ENCODE results near the gene INPP5E.
A peak's percentile ranks its signal among the peaks of the same experiment; 100 is the strongest.
"Not testable (repeated sequence)": the region's sequence is repeated elsewhere in the genome, so short reads cannot be mapped to it uniquely, and the experiment has no call there.

The INPP5E gene

GRCh38 chr9:136429075-136429628 is 10.5 kb downstream of the INPP5E start:
- no peak for DNase-seq (ENCODE audit: low read depth in 2 of 2)

- no peak for DNase-seq (ENCODE audit: low read depth in 2 of 2)
Observed at GRCh38 chr9:136426787-136427186, 12.9 kb downstream of the INPP5E start.

GRCh38 chr9:136425367-136425766 is 14.3 kb downstream of the INPP5E start:
- DNase-seq (ENCODE audit: low read depth in 2 of 2) = not testable (repeated sequence)

GRCh38 chr9:136424750-136425362 is 14.8 kb downstream of the INPP5E start:
- DNase-seq (ENCODE audit: low read depth in 2 of 2) = no peak

GRCh38 chr9:136423432-136424146 is 16.1 kb downstream of the INPP5E start:
- no peak for DNase-seq (ENCODE audit: low read depth in 2 of 2)

- DNase-seq (ENCODE audit: low read depth in 2 of 2) = no peak
Observed at GRCh38 chr9:136422876-136423275, 16.8 kb downstream of the INPP5E start.

- DNase-seq (ENCODE audit: low read depth in 2 of 2) = no peak
Observed at GRCh38 chr9:136421791-136422190, 17.9 kb downstream of the INPP5E start.

GRCh38 chr9:136419092-136419420 is 20.6 kb downstream of the INPP5E start:
- no peak for DNase-seq (ENCODE audit: low read depth in 2 of 2)

- DNase-seq (ENCODE audit: low read depth in 2 of 2) = no peak
Observed at GRCh38 chr9:136418182-136419091, 21.2 kb downstream of the INPP5E start.

- DNase-seq (ENCODE audit: low read depth in 2 of 2) = no peak
Observed at GRCh38 chr9:136416914-136417313, 22.7 kb downstream of the INPP5E start.

- DNase-seq (ENCODE audit: low read depth in 2 of 2) = no peak
Observed at GRCh38 chr9:136416427-136416826, 23.2 kb downstream of the INPP5E start.

GRCh38 chr9:136412962-136413361 is 26.7 kb downstream of the INPP5E start:
- no peak for DNase-seq (ENCODE audit: low read depth in 2 of 2)

GRCh38 chr9:136411378-136411777 is 28.3 kb downstream of the INPP5E start:
- no peak for DNase-seq (ENCODE audit: low read depth in 2 of 2)

- DNase-seq (ENCODE audit: low read depth in 2 of 2) = peak; percentile 93
Observed at GRCh38 chr9:136410500-136411287, 29.0 kb downstream of the INPP5E start, which contains the start of the genes ENTR1 and PMPCA. Gene ENTR1 (minus strand): TSS chr9:136410614. CDS start chr9:136410397, 217 bp downstream. Gene PMPCA (plus strand): TSS chr9:136410658. CDS start chr9:136410669, 11 bp downstream.

GRCh38 chr9:136409557-136410455 is 29.8 kb downstream of the INPP5E start:
- no peak for DNase-seq (ENCODE audit: low read depth in 2 of 2)

- no peak for DNase-seq (ENCODE audit: low read depth in 2 of 2)
Observed at GRCh38 chr9:136407911-136408310, 31.7 kb downstream of the INPP5E start.

- not testable (repeated sequence) for DNase-seq (ENCODE audit: low read depth in 2 of 2)
Observed at GRCh38 chr9:136407061-136407460, 32.6 kb downstream of the INPP5E start.

- DNase-seq (ENCODE audit: low read depth in 2 of 2) = not testable (repeated sequence)
Observed at GRCh38 chr9:136405904-136406303, 33.7 kb downstream of the INPP5E start.

- no peak for DNase-seq (ENCODE audit: low read depth in 2 of 2)
Observed at GRCh38 chr9:136405481-136405880, 34.2 kb downstream of the INPP5E start.

- DNase-seq (ENCODE audit: low read depth in 2 of 2) = no peak
Observed at GRCh38 chr9:136404801-136405136, 34.9 kb downstream of the INPP5E start.

Data from stimulated activated CD8-positive, alpha-beta memory T cell treated with anti-CD3 and anti-CD28 coated beads, Interleukin-2, amount 100 ng/mL, for 1 hour (primary cell).